CD4-positive, alpha-beta T cell (primary cell): Measurements from ENCODE around the gene FHOD3. TPM values are rescaled to one million over a fixed set of nuclear protein-coding genes. Genes with fewer than 3 reads are reported as not detected.

Source experiments
- ATAC-seq: fragments of 200-7000 bp; cut with Tn5 transposase; one replicate; pipeline ENCODE4 v1.10.0; 2022; ENCODE audit warnings: mild to moderate bottlenecking; ENCODE audit not compliant: poor library complexity
- CTCF ChIA-PET: fragments of 350-600 bp; sonication (Branson Sonifier 250); formaldehyde crosslinking; loops from one replicate; lab custom pipeline; 2021; ENCODE audit warnings: antibody characterized with exemption, inconsistent platforms; lab: Charles Lee
- POLR2A ChIA-PET: fragments of 350-600 bp; sonication (Branson Sonifier 250); formaldehyde crosslinking; loops from one replicate; lab custom pipeline; 2021; ENCODE audit warnings: antibody characterized with exemption, inconsistent platforms; lab: Charles Lee
- DNase-seq, 14 experiments: peaks; one replicate each; pipeline ENCODE4 v3.0.0-alpha.2; 2013 to 2020; ENCODE audit warnings: mixed read lengths in 2 of 14
- H3K27ac ChIP-seq, 2 donors: one replicate each; pipeline versions ENCODE4 v1.5.1 to v1.7.0; 2013; ENCODE audit warnings: low read length in 2 of 2, low read depth in 1 of 2, mild to moderate bottlenecking in 1 of 2
- H3K27me3 ChIP-seq, 2 experiments: 1 replicate in 1 of 2; 2 replicates in 1 of 2; pipeline versions ENCODE4 v1.6.1 to v1.7.0; 2013; ENCODE audit warnings: low read length in 2 of 2, control low read depth in 1 of 2, mild to moderate bottlenecking in 1 of 2, moderate library complexity in 1 of 2; ENCODE audit not compliant: insufficient read depth in 2 of 2, control insufficient read depth in 1 of 2
- H3K36me3 ChIP-seq: one replicate; pipeline ENCODE4 v1.6.1; 2013; ENCODE audit warnings: low read length, control low read depth; ENCODE audit not compliant: insufficient read depth
- H3K4me1 ChIP-seq: one replicate; pipeline ENCODE4 v1.6.1; 2013; ENCODE audit warnings: low read length, control low read depth; ENCODE audit not compliant: insufficient read depth
- H3K4me3 ChIP-seq: one replicate; pipeline ENCODE4 v1.5.1; 2013; ENCODE audit warnings: mild to moderate bottlenecking, low read length, moderate library complexity
- H3K9me3 ChIP-seq, 2 experiments: 1 replicate in 1 of 2; 2 replicates in 1 of 2; pipeline versions ENCODE4 v1.6.1 to v1.7.0; 2013; ENCODE audit warnings: low read length in 2 of 2, mild to moderate bottlenecking in 2 of 2, control low read depth in 1 of 2, moderate library complexity in 1 of 2; ENCODE audit not compliant: control insufficient read depth in 1 of 2, insufficient read depth in 1 of 2
- H3K27ac Mint-ChIP-seq: one replicate; pipeline ENCODE4 v1.8.0; 2020; ENCODE audit warnings: mixed read lengths
- H3K27me3 Mint-ChIP-seq: one replicate; pipeline ENCODE4 v1.8.0; 2021; ENCODE audit warnings: mixed read lengths
- H3K36me3 Mint-ChIP-seq: one replicate; pipeline ENCODE4 v1.8.0; 2021; ENCODE audit warnings: low read depth, mixed read lengths
- H3K4me1 Mint-ChIP-seq: one replicate; pipeline ENCODE4 v1.8.0; 2021; ENCODE audit warnings: low read depth, mixed read lengths
- H3K4me3 Mint-ChIP-seq: one replicate; pipeline ENCODE4 v1.8.0; 2020; ENCODE audit warnings: mild to moderate bottlenecking, mixed read lengths
- H3K9me3 Mint-ChIP-seq: one replicate; pipeline ENCODE4 v1.8.0; 2020; ENCODE audit warnings: mixed read lengths
- intact Hi-C, 2 experiments: fragments of 100-400 bp; cut with DNase I in 1 of 2; cut with micrococcal nuclease in 1 of 2; formaldehyde crosslinking; loops; one replicate each; pipeline versions ENCODE4 v1.15.1 to v1.9.0; 2023 to 2025; cut with DNase I, micrococcal nuclease
- total RNA-seq, 174 experiments: library from RNA in 2 of 174; stranded (reverse) in 2 of 174; gene quantifications; one replicate each; pipeline ENCODE4 v1.2.3 and lab custom pipeline; 2021 to 2026
- TF ChIP-seq, protein P1 (sequence below): fragments of 200-600 bp; IDR thresholded peaks from one replicate; pipeline ENCODE4 v1.8.0; 2022; ENCODE audit warnings: antibody characterized with exemption, mild to moderate bottlenecking

FHOD3 gene
- total RNA-seq, 2 experiments from 2014 or later = not detected

DNA sequence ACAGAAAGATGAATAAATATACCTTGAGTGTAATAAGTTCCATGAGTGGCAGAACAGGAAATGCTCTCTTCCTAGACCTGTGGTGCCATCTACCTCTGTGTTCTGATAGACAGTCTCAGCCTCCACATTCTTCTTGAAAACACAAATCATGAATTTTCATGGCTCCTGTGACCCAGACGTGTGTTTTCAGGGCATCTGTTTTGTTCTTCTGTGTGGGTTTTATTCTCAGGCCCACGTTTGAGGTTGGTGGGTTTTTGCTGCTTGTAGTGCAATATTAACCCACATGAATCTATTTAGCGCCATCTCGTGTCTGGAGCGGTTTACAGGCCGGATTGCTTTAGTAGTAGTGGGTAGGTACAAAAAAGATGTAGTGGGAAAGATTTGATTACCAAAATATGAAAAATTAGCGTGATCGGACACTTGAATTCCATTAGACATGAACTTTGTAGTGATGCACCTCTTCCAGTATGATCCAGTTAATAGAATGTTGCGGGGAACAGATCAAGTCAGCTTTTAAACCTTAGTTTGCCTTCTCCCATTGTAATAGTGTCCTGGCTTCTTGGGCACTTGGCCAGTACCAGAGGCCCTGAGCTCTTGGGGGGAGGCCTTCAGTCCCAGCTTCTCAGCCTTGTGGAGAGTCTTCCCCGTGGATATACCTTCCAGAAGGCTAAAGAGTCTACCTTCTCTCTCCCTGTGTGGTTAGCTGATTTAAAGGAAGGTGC lies 274.8 kb downstream of the FHOD3 start:
- H3K4me3 Mint-ChIP-seq = peak overlapping the region; percentile 22
- H3K27me3 Mint-ChIP-seq = peaks cover 3% of the 10 kb centered on the region
- H3K9me3 Mint-ChIP-seq = no peaks in the 10 kb centered on the region
- DNase-seq (peak in 3 of 14 experiments; percentile 16 to 29 (median 27)), ATAC-seq (no peak)
- H3K4me1 ChIP-seq = no peaks in the 10 kb centered on the region
- ChIA-PET POLR2A (no interaction called here), CTCF (no interaction called here)
- no peaks in the 10 kb centered on the region for H3K9me3 ChIP-seq
- H3K27me3 ChIP-seq = no peaks in the 10 kb centered on the region
- peaks cover 3% of the 10 kb centered on the region for H3K4me1 Mint-ChIP-seq
- no peak overlapping the region for H3K4me3 ChIP-seq
- H3K27ac ChIP-seq = no peak overlapping the region
- intact Hi-C loops = loop anchor here (5.0 kb wide), 2 partner anchors 480 to 555 kb away; no protein-coding TSS in a partner anchor
- no peaks in the 10 kb centered on the region for H3K36me3 Mint-ChIP-seq
- TF ChIP-seq, protein P1, sequence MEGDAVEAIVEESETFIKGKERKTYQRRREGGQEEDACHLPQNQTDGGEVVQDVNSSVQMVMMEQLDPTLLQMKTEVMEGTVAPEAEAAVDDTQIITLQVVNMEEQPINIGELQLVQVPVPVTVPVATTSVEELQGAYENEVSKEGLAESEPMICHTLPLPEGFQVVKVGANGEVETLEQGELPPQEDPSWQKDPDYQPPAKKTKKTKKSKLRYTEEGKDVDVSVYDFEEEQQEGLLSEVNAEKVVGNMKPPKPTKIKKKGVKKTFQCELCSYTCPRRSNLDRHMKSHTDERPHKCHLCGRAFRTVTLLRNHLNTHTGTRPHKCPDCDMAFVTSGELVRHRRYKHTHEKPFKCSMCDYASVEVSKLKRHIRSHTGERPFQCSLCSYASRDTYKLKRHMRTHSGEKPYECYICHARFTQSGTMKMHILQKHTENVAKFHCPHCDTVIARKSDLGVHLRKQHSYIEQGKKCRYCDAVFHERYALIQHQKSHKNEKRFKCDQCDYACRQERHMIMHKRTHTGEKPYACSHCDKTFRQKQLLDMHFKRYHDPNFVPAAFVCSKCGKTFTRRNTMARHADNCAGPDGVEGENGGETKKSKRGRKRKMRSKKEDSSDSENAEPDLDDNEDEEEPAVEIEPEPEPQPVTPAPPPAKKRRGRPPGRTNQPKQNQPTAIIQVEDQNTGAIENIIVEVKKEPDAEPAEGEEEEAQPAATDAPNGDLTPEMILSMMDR = peak; percentile 29
- H3K27ac Mint-ChIP-seq = no peak overlapping the region
- H3K36me3 ChIP-seq = no peaks in the 10 kb centered on the region

DNA sequence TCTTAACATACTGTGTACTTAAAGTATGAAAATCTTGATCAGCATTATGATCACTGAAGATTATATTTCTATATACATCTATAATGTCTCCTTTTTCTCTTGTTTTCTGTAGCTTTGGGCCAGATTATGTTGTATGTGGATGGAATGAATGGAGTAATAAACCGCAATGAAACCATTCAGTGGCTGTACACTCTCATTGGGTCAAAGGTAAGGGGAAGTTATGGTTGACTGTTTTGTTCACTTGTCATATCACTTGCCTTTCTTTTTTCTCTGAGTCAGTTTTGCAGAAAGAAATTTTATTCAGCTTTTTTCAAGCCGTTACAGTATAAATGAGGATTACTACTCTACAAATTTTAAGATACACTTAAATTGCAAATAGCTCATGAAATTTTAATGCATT lies 278.8 kb downstream of the FHOD3 start:
- POLR2A ChIA-PET = no interaction called here
- intact Hi-C loops = no loop called here
- DNase-seq = no peak

DNA sequence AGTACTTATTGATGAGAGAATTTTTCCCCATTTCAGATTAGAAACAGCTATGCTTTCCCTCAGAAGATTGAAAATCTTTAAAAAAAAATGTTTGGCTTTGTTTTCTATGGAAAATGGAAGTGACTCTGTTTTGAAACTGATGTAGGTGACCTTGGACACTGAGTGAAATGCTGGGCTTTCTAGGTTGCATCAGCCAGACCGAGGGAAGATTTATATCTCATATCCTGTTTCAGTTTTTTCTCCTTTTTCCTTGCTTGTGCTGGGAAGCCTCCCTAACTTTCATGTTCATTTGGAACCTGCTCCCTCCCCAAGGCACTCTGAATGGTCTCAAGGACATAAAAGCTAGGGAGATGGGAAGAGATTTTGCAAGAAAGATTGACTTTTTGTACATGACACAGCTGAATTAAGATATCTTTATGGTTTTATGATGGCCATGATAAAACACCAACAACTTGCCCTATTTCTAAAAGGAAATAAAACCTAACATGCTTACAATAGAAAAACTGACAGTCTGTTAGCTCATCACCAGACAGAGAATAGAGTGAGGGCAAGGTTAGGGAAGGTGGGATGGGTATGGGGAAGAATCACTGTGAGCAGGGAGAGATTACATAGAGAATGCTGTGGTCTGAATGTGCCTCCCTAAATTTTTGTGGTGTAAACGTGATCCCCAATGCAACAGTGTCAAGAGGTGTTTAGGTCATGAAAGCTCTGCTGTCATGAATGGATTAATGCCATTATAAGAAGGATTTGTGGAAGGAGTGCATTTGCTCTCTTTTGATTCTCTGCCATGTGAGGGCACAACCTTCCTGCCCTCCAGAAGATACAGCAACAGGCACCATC lies 281.6 kb downstream of the FHOD3 start:
- no peaks in the 10 kb centered on the region for H3K4me1 ChIP-seq
- POLR2A ChIA-PET = no interaction called here
- H3K27me3 Mint-ChIP-seq = peaks cover 7% of the 10 kb centered on the region
- H3K9me3 Mint-ChIP-seq = no peaks in the 10 kb centered on the region
- ATAC-seq = no peak
- no peaks in the 10 kb centered on the region for H3K36me3 ChIP-seq
- CTCF ChIA-PET = no interaction called here
- TF ChIP-seq, protein P1 = no peak
- DNase-seq = no peak
- H3K27ac Mint-ChIP-seq = no peak overlapping the region
- no peak overlapping the region for H3K27ac ChIP-seq
- H3K4me1 Mint-ChIP-seq = no peaks in the 10 kb centered on the region
- intact Hi-C loops = no loop called here
- H3K4me3 ChIP-seq = no peak overlapping the region
- no peaks in the 10 kb centered on the region for H3K27me3 ChIP-seq
- no peaks in the 10 kb centered on the region for H3K36me3 Mint-ChIP-seq
- no peak overlapping the region for H3K4me3 Mint-ChIP-seq
- peaks cover 0 to 9% of the 10 kb centered on the region in 2 experiments for H3K9me3 ChIP-seq

More for the DNA sequence above, 278.8 kb downstream of the FHOD3 start:
- Mint-ChIP-seq H3K9me3 (no peaks in the 10 kb centered on the region), H3K4me3 (no peak overlapping the region), H3K36me3 (no peaks in the 10 kb centered on the region), H3K27me3 (peaks cover 7% of the 10 kb centered on the region), H3K4me1 (peaks cover 3% of the 10 kb centered on the region), H3K27ac (no peak overlapping the region)
- CTCF ChIA-PET = no interaction called here
- Histone ChIP-seq H3K9me3 (peaks cover 0 to 9% of the 10 kb centered on the region in 2 experiments), H3K27ac (no peak overlapping the region), H3K4me3 (no peak overlapping the region), H3K4me1 (no peaks in the 10 kb centered on the region), H3K27me3 (no peaks in the 10 kb centered on the region), H3K36me3 (no peaks in the 10 kb centered on the region)
- ATAC-seq = no peak
- TF ChIP-seq, protein P1 = no peak
